Measurements from ENCODE around the gene NPAS3.

NPAS3 gene

DNA sequence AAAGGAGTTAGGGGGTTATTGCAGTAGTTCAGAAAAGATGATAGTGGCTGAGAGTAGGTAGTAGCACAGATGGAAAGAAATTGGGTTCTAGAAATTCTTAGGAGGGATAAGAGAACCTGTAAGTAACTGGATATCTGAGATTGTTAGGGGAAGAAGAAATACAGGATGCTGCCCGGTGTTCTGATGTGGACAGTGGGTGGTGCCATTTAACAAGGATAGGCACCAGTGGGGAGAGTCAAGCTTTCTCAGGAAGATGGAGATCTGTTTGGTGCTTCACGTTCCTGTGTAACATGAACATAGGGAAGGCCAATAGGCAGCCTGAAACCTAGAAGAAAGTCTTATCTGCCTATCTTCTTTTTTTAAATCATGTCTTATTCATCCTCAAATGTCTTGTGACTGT, 245.9 kb downstream of the NPAS3 start:
- DNase-seq (ENCODE audit: low read depth), result no peak

DNA sequence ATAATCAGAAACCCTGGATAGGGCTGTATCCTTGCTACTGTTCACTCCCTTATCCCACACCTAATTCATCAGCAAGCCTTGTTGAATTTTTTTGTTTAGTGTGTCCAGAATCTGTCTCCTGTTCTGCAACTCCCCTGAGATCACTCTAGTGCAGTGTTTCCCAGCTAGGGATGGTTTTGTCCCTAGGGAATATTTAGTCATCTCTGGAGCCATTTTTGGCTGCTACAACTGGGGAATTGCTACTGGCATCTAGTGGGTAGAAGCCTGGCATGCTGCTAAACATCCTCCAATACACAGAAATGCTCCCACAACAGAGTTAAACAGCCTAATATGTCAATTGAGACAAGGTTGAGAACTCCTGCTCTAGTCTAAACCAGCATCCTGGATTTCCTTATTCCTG, 248.0 kb downstream of the NPAS3 start:
- DNase-seq (ENCODE audit: low read depth), result no peak

DNA sequence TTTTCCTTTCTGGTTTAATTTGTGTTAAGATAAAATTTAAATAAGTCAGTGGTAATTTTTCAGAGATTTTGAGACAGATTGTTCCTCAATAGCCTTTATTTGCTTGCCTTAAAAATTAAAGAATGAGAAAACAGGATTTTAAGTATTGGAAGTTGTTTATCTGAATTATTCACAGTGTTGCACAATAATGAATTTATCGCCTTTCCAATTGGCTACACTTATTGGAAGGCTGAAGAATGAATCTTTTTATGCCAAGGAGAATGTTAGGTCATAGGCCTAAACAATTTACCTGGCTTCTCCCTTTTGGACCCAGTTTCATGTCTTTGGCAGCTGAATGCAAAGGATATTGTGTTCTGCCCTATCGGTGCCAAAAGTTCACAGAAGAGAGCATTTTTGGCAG, 250.2 kb downstream of the NPAS3 start:
- no peak for DNase-seq (ENCODE audit: low read depth)

DNA sequence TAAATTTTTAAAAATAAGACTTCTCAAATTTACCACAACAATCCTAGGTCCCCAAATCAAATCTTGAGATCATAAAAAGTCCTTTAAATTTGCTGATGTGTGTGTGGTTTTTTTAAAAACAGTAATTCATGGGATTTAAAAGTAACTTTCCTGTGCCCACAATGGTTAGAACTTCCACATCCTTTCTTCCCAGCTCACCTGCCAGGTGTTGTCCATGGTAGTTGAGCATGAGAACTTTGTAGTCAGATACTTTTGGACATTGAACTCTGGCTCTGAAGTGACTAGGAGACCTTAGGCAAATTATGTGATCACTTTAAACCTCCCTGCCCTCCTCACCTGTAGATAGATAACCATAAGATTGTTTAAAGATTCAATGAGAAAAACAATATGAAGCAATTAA, 253.2 kb downstream of the NPAS3 start:
- no peak for DNase-seq (ENCODE audit: low read depth)

DNA sequence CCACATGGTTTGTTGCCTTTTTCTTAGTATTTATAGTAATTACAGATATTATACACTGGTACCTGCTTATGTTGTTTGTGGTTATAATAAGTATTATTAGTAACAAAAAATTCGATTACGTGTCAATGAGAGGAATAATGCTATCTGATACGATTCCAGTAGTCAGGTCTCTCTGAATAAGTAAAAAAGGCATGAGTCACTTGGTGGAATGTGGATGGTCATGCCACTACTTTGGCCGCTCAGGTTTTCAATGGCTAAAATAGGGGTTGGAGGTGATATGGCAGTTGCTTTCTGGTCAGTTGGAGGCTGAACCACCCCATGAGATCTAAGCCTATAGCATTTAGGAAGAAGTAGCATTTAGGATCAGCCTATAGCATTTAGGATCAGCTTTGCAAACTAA, 255.9 kb downstream of the NPAS3 start:
- no peak for DNase-seq (ENCODE audit: low read depth)

DNA sequence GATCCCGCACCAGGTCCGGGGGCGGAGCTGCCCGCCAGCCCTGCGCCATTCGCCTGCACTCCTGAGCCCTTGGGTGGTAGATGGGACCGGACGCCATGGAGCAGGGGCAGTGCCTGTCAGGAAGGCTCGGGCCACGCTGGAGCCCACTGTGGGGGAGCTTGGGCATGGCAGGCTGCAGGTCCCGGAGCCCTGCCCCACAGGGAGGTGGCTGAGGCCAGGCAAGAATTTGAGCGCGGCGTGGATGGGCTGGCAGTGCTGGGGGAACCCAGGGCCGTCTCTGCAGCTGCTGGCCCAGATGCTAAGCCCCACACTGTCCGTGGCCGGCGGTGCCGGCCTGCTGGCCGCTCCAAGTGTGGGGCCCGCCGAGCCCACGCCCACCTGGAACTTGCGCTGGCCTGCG, 260.0 kb downstream of the NPAS3 start:
- DNase-seq (ENCODE audit: low read depth), result no peak

DNA sequence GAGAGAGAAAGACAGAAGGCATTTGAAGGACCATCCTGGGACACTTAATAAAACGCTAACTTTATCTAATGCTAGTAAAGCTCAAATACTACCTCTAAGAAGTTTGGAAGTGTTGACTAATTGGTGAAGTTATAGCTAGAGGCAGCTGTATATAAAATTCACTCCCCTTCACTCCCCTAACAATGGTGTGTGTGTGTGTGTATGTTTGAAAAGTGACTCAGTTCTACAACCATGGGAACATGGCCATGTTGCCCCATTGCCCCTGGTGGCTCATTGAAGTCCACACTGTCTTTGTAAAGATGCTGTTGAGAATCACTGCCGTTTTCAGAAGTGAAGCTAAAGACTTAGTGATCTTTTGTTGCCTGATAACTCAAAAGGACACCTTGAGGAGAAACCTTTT, 262.4 kb downstream of the NPAS3 start:
- no peak for DNase-seq (ENCODE audit: low read depth)

DNA sequence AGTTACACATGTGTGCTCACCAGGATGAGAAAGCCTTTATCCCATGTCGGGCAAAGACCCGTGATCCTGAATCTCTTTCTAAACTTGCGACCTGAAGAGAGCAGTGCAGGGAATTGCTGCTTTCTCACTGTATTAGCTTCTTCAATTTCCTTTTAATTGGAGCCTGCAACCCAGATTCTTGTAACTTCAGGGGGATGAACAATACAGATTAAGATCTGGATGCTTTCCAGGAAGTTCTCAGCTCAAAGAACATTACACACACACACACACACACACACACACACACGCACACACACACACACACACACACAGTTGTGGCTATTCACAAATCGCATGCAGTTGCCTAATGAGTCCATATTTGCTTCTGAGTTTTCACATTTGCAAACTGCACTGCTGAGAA, 268.3 kb downstream of the NPAS3 start:
- no peak for DNase-seq (ENCODE audit: low read depth)

DNA sequence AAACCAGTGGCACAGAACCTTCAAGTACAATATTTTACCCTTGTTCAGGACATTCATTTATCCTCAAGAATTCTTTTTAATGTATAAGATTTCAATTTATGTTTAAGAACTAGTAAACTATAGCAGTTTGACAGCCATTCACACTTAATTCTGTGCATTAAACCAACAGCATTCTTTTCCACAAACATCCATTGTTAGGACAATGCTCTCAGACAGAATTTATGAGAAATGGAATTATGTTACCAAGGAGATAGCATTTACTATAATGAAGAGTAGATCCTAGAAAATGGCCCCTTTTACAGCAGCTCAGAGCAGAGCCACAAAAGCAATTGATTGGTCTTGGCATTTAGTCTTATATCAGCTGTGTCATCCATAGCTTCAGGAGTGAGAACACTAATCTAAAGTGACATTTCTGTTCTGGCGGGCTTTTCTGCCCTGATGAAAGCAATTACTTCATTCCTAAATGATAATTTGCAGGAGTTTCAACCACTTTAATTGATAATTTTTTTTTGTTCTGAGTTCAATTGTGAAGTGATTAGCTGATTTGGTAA, 268.9 kb downstream of the NPAS3 start:
- DNase-seq (ENCODE audit: low read depth), result no peak

DNA sequence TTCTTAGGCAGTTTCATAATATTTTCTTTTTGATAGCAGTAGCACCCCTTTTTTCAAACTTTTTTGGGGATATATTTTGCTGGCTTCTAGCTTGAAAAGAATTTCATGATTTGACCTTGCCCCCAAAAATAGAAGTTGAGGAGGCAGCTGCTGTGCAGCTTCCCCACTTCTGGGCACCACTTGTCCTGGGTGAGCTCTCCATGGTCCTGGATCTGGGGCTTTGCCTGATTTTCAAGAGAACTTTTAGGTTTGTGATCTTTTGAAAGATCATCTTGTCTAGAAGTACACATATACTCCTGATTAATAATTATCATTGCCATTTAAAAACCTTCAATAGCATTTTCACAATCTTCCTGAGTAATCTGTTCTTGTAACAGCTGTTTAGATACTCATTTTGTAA, 271.6 kb downstream of the NPAS3 start:
- no peak for DNase-seq (ENCODE audit: low read depth)

DNA sequence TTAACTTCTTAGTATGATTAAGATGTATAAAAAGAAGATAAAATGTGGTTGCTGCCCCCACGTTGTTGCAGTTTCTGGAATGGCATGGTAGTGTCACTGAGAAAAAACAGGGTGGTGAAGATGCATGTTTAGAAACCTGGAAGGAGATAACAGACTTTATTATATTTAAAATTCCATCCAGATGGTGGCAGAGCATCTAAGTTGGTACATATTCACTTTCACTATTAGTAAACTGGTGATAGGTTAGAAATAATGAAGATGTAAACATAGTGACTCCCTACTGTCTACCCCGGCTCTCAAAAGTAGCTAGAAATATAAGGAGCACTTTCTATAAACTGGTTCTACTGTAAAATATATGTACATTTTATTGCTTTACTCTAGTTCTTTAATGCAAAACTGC, 279.3 kb downstream of the NPAS3 start:
- DNase-seq (ENCODE audit: low read depth), result no peak

DNA sequence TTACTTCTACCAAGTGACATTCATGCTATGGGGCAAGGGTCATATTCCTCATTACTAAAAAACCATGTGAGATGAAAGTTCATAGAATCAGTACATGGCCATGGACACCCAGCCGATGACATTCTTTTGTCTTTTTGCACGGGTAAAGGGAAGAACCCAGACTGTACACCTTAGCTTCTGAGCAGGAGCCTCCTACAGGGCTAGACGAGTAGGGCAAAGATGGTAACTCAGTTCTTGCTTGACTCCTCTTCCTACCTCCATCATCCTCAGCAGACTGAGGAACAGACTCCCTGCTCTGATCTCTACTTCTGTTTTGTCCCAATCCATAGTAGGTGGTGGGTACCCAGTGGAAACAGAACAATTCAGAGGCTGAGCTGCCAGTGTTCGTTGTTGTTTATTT, 281.3 kb downstream of the NPAS3 start:
- DNase-seq (ENCODE audit: low read depth), result no peak

DNA sequence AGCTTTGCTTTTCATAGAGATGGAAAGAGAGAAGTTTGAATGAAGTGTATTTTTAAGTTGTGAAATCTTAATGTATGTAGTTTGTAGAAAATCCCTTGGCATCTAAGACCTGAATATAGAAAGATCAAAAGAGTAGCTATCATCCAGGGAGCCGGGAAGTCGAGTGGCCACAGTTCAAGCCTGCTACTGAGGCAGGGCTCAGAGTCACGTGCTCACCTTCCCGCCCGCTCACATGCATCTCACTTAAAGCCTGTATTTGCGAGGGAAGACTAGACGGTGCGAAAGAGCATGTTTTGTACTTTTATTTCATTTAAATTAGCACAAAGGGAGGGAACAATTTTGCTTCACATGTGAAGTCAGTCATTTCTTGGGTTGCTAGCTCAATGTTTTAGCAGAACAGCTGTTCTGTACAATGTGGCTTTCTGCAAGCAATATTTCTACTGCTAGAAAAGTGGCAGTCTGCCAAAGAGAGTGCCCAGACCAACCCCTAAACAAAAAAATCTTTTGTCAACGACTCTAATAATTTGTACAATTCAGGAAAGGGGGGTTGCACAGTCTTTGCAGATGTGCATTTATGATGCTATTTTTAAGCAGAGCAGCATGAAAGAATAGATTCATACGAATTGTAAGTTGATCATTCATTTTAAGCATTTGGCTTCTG, 290.7 kb downstream of the NPAS3 start:
- DNase-seq (ENCODE audit: low read depth), result no peak

DNA sequence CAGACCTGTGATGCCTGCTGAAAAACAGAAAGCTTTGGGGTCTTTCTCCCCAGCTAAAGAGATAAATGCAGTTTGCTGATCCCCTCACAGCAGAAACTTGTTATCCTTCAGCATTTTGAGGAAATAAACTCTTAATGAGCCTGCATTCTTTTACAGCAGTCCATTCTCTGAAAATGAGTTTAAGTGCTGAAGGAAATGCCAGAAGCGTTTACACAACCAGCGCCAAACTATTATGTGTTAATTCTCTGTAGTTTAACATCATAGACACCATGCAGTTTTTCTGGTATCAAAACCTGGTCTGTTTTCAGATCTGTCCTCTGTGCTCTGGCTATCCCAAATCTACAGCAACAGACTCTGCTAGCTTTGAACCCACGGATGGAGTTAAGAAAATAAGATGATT, 291.3 kb downstream of the NPAS3 start:
- DNase-seq (ENCODE audit: low read depth), result no peak

DNA sequence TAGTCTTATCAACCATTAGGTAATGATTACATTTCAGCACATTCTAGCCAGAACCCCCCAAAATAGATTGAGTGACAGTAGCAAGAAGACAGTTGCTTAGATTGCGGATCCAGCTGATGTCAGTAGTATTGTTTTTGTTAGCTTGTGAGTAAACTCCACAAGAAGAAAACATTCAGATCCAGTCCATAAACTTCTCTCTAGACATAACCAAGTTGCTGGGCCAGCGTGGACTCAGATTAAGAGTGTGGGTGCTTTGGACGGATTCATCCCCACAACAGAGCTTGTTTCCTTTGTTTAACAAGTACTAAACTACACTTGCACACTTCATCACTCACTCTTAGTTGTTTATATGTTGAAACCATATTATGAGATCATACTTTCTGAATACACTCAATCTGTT, 293.4 kb downstream of the NPAS3 start:
- DNase-seq (ENCODE audit: low read depth), result no peak

DNA sequence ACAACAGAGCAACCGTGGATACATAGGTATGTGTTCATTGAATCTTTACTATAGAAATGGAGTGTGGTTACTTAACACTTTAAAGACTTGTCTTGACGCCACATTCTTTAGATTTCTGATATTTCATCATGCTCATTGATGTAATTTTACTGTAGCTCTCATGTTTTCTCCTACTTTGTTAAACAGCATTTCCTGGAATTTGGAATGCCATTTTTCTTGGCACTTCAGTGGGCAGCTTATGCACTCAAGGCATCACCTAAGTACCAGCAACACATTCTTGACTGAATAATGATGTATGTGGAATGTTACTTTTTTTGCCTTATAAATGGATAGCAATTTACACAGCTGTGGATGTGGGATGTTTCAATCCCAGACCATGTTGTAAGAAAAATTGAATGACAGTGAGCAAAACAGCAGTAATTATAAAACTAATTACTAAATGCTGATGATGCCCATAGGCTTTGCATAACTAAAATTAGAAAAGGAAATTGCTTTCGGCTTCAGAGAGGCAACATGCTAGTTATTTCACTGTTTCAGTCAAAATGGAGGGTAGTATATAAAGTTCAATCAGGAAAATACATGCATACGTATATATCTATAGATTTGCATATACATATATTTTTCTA, 298.5 kb downstream of the NPAS3 start:
- DNase-seq (ENCODE audit: low read depth), result no peak

DNA sequence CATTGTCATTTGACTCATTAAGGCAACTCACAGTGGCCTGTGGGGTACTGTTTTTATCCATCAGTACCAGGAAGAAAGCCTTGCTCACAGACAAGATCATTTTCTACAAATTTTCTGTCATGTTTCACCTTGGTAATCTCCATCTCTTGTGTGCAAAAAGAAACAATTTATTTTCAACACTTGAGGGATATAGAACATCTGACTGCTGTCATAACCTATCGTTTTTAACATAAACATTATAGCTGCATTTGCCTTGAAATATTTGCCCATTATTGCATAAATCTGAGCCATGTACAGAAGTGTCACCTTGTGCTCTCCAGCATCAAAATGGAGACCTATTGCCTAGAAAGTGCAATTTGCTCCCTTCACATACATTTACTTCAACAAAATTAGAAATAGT, 300.8 kb downstream of the NPAS3 start:
- DNase-seq (ENCODE audit: low read depth), result no peak

DNA sequence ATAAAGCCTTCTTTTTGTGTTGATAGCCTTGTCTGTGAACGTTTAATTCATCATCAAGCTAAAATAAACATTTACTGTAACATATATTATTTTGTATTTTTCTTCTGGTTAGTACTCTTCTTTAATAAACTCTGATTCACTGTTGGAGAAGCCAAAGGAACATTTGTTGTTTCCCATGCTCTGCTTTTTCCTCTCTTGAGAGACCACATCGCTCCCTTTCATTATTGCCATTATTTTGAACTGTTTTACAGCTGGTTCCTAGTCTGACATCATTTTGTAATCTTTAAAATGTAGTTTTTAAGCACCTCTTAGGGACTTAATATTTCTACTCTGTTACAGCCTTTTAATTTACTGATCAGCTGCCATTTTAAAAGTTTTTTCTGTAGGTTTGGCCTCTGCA, 301.8 kb downstream of the NPAS3 start:
- no peak for DNase-seq (ENCODE audit: low read depth)

DNA sequence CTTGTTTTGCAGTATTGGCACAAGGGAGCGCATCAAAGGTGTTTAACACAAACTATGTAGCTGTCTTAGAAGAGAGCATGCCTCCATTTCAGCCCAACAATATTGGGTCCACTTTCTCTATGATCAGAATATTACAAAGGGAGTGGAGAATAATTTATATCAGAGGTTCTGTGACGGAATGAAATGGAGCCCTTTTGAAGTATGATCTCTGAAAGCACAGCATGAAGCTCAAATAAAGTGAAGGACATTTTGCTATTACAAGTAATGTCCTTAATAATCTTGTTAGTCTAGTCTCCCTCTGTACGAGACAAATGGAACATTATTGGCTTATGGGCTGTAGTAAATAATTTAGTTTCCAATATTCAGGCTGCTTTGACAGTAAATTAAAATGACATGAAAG, 302.7 kb downstream of the NPAS3 start:
- DNase-seq (ENCODE audit: low read depth), result no peak

DNA sequence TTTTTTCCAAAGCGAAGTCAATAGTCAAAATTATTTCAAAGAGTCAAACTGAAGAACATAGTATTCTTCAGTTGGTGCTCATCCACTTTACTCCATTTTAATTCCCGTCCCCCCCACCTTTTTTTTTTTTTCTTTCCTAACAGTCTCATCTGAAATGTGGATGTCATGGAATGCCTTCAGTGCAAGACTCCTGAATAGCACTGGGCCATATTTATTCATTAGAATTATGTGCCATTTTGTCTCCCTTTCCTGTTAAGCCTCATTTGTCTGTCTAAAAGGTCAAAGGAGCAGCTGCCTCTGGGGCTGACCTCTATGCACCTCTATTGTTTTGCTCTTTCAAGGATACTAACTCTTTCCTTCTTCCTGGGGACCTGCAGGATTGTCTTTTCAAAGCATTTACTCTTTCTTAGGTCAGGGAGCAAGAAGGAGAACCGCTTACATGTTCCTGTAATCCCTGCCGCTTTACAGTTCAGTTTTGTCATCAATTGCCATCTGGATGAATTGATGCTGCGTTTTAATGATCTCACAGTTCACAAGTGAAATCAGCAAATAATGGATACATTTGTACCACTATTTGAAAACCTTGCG, 310.6 kb downstream of the NPAS3 start:
- no peak for DNase-seq (ENCODE audit: low read depth)

DNA sequence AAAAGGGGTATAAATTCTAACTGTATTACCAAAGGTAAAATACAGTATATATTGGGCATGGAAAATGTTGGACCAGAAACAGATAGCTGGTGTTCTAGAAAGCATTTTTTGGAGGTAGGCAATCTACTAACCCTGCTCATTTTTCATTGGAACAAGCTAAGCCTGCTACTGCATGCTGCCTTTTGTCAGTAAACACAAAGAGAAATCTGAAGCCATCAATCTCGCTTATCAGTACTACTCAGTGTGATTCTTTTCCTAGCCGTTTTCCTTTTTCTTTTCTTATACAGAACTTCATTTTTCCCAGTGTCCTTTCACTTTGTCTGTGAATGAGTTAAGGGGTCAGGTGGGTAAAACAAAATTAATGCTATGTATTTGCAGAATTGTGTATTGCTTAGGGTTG, 312.3 kb downstream of the NPAS3 start:
- DNase-seq (ENCODE audit: low read depth), result no peak

DNA sequence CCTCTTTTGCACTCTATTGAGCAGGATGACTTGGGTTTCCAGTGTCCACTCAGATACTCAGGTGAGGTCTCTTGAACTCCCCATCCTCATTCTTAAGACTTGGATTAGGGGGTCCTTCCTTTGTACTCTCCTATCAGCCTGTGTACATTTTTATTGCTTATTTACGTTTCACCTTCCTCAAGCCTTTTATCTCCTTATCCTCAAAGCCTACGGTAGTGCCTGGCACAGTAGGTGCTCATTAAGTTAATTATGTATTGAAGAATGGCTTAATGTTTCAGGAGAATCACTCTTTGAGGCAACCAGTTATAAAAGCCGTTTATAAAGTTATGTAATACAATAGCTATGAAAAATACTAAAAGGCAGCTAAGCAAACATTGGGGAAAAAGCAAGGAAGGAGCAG, 315.7 kb downstream of the NPAS3 start:
- no peak for DNase-seq (ENCODE audit: low read depth)

DNA sequence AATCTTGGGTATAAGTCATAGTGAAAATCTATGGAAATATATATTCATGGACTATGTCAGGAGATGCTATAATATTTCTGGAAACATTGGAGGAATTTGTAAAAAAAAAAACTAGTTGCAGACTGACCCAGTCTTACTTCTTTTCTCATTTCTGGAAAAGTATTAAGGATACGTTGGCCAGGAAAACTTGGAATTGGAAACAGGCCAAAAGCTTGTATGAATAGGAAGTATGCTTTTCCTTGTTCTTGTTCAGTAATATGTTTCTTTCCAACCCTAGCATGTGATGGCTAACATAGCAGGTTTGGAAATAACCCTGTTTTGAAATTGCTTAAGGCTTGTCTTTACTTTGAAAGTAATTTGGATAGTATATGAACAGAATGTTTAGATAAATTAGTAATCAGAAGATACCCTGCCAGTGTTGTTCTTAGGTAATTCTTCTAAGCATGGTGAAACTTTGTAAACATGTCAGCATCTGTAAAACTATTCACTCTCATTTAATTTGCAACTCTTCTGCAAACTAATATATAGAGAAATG, 316.2 kb downstream of the NPAS3 start:
- DNase-seq (ENCODE audit: low read depth), result no peak
